Smooth muscle cell (in vitro differentiated cells): ENCODE results near the gene MYOD1. TPM values are rescaled to one million over a fixed set of nuclear protein-coding genes. Genes with fewer than 3 reads are reported as not detected.

Source experiments
- DNase-seq: peaks from one replicate; lab custom pipeline; 2025; ENCODE audit not compliant: unreplicated experiment; lab: John Stamatoyannopoulos, UW
- H2AFZ ChIP-seq: fragments of 200-600 bp; sonication (generic); 2 replicates; pipeline ENCODE4 v1.6.0; 2016; ENCODE audit warnings: antibody characterized with exemption, low read depth, mild to moderate bottlenecking
- H3F3A ChIP-seq: fragments of 200-600 bp; sonication (generic); 2 replicates; pipeline ENCODE4 v1.6.0; 2017; ENCODE audit warnings: antibody characterized with exemption, low read depth
- H3K27ac ChIP-seq: fragments of 200-600 bp; sonication (generic); 2 replicates; pipeline ENCODE4 v1.5.1; 2016; ENCODE audit warnings: low read depth, mild to moderate bottlenecking
- H3K27me3 ChIP-seq: fragments of 200-600 bp; sonication (generic); 2 replicates; pipeline ENCODE4 v1.6.1; 2016; ENCODE audit warnings: low read depth, mild to moderate bottlenecking
- H3K36me3 ChIP-seq: fragments of 200-600 bp; sonication (generic); 2 replicates; pipeline ENCODE4 v1.5.1; 2016; ENCODE audit warnings: low read depth
- H3K4me1 ChIP-seq: fragments of 200-600 bp; sonication (generic); 2 replicates; pipeline ENCODE4 v1.5.1; 2016; ENCODE audit warnings: low read depth
- H3K4me2 ChIP-seq: fragments of 200-600 bp; sonication (generic); 2 replicates; pipeline ENCODE4 v1.6.0; 2016; ENCODE audit warnings: mild to moderate bottlenecking
- H3K4me3 ChIP-seq: fragments of 200-600 bp; sonication (generic); 2 replicates; pipeline ENCODE4 v1.5.1; 2016; ENCODE audit warnings: mild to moderate bottlenecking
- H3K79me2 ChIP-seq: fragments of 200-600 bp; sonication (generic); 2 replicates; pipeline ENCODE4 v1.6.0; 2016; ENCODE audit warnings: low read depth, mild to moderate bottlenecking
- H3K9ac ChIP-seq: fragments of 200-600 bp; sonication (generic); 2 replicates; pipeline ENCODE4 v1.6.0; 2016; ENCODE audit warnings: low read depth
- H3K9me3 ChIP-seq: fragments of 200-600 bp; sonication (generic); replicated peaks from 2 replicates; pipeline ENCODE4 v1.5.1; 2016; ENCODE audit warnings: low read depth
- H4K20me1 ChIP-seq: fragments of 200-600 bp; sonication (generic); 2 replicates; pipeline ENCODE4 v1.6.0; 2016; ENCODE audit warnings: low read depth
- WGBS: methylation state at CpG from one replicate; pipeline ENCODE4 v1.1.7; 2016; ENCODE audit warnings: low lambda C conversion rate; 5-methylcytosine and 5-hydroxymethylcytosine counted together
- polyA plus RNA-seq: library from polyadenylated mRNA; unstranded; fragments of >200 nt; fragmentation: Nextera tagmentation; extraction: Ambion mirVana; gene quantifications from 2 replicates; pipeline ENCODE4 v1.2.1, GENCODE V29; 2016
- total RNA-seq: library from RNA; depleted of rRNA; stranded (reverse); fragments of >200 nt; gene quantifications from 2 replicates; pipeline ENCODE4 v1.2.3, GENCODE V29; 2014
- TF ChIP-seq, protein P1 (sequence below): fragments of 200-600 bp; sonication (generic); IDR thresholded peaks from 2 replicates; pipeline ENCODE4 v1.5.1; 2017; ENCODE audit warnings: borderline replicate concordance, mild to moderate bottlenecking, antibody characterized with exemption; ENCODE audit not compliant: insufficient read depth, poor library complexity, severe bottlenecking

MYOD1 gene
- total and polyA plus RNA-seq, 2 experiments from 2014 or later, result not detected

DNA sequence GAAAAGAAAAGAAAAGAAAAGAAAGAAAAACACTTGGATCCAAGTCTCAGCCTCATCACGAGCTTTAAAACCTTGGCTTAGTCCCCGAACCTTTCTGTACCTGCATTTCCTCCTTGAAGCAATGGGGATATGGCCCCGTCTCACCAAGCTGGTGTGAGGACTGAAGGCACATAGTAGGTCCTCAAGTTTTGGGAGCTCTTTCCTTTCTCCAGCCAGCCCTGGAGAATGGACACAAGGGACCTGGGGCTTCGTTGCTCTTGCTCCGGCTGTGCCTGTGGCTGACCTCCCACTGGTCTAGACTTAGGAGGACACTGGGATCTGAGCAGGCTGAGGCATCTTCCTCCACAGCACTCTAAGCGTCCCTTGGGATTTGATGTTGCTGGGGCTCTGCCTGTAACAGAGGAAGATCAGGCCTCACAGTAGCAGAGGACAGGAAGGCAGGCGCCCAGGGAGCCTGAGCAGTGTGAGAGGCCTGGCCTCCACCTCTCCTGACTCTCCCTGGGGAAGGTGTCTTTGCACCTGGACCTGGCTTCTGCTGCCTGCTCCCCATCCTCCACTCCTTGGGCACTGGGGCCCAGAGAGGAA is 48.0 kb downstream of the MYOD1 start:
- WGBS, result 85% methylated on average over 7 of the region's 7 CpGs
- H3K79me2 ChIP-seq, result no peaks in the 10 kb centered on the region
- no peak for DNase-seq

DNA sequence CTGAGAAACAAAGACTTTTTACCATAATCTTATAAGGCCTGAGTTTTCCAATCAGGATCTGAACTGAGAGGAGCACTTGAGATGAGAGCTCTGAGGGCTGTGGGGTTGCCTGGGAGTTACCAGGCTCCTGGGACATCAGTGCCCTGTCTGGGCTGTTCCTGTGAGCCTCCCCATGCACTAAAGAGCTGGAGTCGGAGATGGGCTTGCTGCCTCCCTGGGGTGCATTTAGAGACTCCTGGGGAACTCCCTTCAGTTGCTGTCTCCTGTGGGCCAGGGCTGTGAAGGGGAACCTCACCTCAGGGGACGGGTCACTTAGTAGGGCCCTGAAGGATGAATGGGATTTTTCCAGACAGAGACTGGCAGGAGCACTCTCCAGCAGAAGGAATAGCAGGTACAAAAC is 48.5 kb downstream of the MYOD1 start:
- H3K9ac ChIP-seq, result no peak overlapping the region
- no peaks in the 10 kb centered on the region for H3K9me3 ChIP-seq
- H4K20me1 ChIP-seq, result no peaks in the 10 kb centered on the region
- H3K4me1 ChIP-seq, result peaks cover 12% of the 10 kb centered on the region
- WGBS, result 97% methylated on average over 2 of the region's 2 CpGs
- H3K4me3 ChIP-seq, result no peak overlapping the region
- no peaks in the 10 kb centered on the region for H3F3A ChIP-seq
- TF ChIP-seq, protein P1, sequence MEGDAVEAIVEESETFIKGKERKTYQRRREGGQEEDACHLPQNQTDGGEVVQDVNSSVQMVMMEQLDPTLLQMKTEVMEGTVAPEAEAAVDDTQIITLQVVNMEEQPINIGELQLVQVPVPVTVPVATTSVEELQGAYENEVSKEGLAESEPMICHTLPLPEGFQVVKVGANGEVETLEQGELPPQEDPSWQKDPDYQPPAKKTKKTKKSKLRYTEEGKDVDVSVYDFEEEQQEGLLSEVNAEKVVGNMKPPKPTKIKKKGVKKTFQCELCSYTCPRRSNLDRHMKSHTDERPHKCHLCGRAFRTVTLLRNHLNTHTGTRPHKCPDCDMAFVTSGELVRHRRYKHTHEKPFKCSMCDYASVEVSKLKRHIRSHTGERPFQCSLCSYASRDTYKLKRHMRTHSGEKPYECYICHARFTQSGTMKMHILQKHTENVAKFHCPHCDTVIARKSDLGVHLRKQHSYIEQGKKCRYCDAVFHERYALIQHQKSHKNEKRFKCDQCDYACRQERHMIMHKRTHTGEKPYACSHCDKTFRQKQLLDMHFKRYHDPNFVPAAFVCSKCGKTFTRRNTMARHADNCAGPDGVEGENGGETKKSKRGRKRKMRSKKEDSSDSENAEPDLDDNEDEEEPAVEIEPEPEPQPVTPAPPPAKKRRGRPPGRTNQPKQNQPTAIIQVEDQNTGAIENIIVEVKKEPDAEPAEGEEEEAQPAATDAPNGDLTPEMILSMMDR, result no peak
- no peak for DNase-seq
- no peaks in the 10 kb centered on the region for H3K36me3 ChIP-seq
- H3K27me3 ChIP-seq, result no peaks in the 10 kb centered on the region
- no peak overlapping the region for H3K4me2 ChIP-seq
- H2AFZ ChIP-seq, result no peak overlapping the region
- no peaks in the 10 kb centered on the region for H3K79me2 ChIP-seq
- H3K27ac ChIP-seq, result no peak overlapping the region

More for the DNA sequence above, 48.0 kb downstream of the MYOD1 start:
- H3K4me1 ChIP-seq, result peaks cover 12% of the 10 kb centered on the region
- H3K9me3 ChIP-seq, result no peaks in the 10 kb centered on the region
- no peaks in the 10 kb centered on the region for H3K36me3 ChIP-seq
- no peak overlapping the region for H3K9ac ChIP-seq
- H3K4me3 ChIP-seq, result no peak overlapping the region
- TF ChIP-seq, protein P1, result no peak
- no peaks in the 10 kb centered on the region for H3K27me3 ChIP-seq
- H4K20me1 ChIP-seq, result no peaks in the 10 kb centered on the region
- no peak overlapping the region for H2AFZ ChIP-seq
- no peak overlapping the region for H3K27ac ChIP-seq
- no peaks in the 10 kb centered on the region for H3F3A ChIP-seq
- no peak overlapping the region for H3K4me2 ChIP-seq

DNA sequence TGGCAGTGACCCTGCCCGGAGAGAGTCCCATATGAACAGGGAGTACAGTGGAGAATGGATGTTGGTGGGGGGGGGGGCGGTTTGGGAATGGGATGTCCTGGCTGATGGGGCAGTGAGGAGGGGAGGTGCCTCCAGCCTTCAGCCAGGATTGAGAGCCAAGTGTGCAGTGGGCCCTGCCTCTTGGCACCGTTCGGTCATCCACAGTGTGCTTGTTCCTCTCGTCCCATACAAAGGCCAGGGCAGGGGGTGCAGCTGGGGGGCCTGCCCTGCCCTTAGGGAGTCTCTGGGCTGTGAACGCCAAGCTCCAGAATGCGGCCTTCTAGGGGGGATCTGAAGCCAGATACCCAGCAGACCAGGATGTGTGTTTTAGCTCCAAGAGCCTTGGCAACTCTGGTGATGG is 49.2 kb downstream of the MYOD1 start:
- no peaks in the 10 kb centered on the region for H3K27me3 ChIP-seq
- H4K20me1 ChIP-seq, result no peaks in the 10 kb centered on the region
- peaks cover 12% of the 10 kb centered on the region for H3K4me1 ChIP-seq
- WGBS, result 89% methylated on average over 7 of the region's 7 CpGs
- no peak overlapping the region for H3K4me3 ChIP-seq
- H3K36me3 ChIP-seq, result no peaks in the 10 kb centered on the region
- H3K9ac ChIP-seq, result no peak overlapping the region
- DNase-seq, result no peak
- TF ChIP-seq, protein P1, result no peak
- no peaks in the 10 kb centered on the region for H3K9me3 ChIP-seq
- no peak overlapping the region for H3K27ac ChIP-seq
- H3K79me2 ChIP-seq, result no peaks in the 10 kb centered on the region
- no peak overlapping the region for H3K4me2 ChIP-seq
- H3F3A ChIP-seq, result no peaks in the 10 kb centered on the region
- H2AFZ ChIP-seq, result no peak overlapping the region

DNA sequence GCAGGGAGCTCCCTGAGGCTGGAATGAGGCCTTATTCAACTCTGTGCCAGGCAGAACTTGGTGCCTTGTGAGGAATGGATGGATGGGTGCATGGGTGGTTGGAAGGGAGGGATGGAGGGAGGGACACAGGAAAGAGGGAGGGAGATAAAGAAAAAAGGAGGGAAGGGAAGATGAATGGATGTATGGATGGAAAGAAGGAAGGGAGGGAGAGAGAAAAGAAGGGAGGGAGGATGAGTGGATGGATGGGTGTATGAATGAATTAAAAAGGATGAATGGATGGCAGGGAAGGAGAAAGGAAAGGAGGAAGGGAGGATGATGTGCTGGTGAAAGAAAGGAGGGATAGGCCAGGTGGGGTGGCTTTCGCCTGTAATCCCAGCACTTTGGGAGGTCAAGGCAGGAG is 49.8 kb downstream of the MYOD1 start:
- WGBS, result 100% methylated on average over 1 of the region's 1 CpG
- TF ChIP-seq, protein P1, result no peak
- Histone ChIP-seq H4K20me1 (no peaks in the 10 kb centered on the region), H3K4me1 (peaks cover 16% of the 10 kb centered on the region), H2AFZ (no peak overlapping the region), H3K9me3 (no peaks in the 10 kb centered on the region), H3K4me2 (no peak overlapping the region), H3K4me3 (no peak overlapping the region), H3K27me3 (no peaks in the 10 kb centered on the region), H3K27ac (no peak overlapping the region), H3K9ac (no peak overlapping the region), H3F3A (no peaks in the 10 kb centered on the region), H3K79me2 (no peaks in the 10 kb centered on the region), H3K36me3 (no peaks in the 10 kb centered on the region)
- no peak for DNase-seq
